Renal cortex interstitium (tissue), 11 donors: ENCODE results near the gene LETM1. TPM values are rescaled to one million over a fixed set of nuclear protein-coding genes. Genes with fewer than 3 reads are reported as not detected.

Experiments used
- DNase-seq, 11 donors: peaks; one replicate each; pipeline ENCODE4 v3.0.0-alpha.2; 2013; ENCODE audit warnings: low read depth in 9 of 11, low spot score in 4 of 11; ENCODE audit errors: extremely low read depth in 1 of 11
- polyA plus RNA-seq, 3 donors: library from polyadenylated mRNA; unstranded; fragments of 120-200 nt; gene quantifications; one replicate each; pipeline ENCODE4 v1.2.1, GENCODE V29; 2013; ENCODE audit not compliant: insufficient read length in 3 of 3

Gene LETM1
- polyA plus RNA-seq, 3 donors = 21.5 to 28.7 (median 25.7) TPM

DNA sequence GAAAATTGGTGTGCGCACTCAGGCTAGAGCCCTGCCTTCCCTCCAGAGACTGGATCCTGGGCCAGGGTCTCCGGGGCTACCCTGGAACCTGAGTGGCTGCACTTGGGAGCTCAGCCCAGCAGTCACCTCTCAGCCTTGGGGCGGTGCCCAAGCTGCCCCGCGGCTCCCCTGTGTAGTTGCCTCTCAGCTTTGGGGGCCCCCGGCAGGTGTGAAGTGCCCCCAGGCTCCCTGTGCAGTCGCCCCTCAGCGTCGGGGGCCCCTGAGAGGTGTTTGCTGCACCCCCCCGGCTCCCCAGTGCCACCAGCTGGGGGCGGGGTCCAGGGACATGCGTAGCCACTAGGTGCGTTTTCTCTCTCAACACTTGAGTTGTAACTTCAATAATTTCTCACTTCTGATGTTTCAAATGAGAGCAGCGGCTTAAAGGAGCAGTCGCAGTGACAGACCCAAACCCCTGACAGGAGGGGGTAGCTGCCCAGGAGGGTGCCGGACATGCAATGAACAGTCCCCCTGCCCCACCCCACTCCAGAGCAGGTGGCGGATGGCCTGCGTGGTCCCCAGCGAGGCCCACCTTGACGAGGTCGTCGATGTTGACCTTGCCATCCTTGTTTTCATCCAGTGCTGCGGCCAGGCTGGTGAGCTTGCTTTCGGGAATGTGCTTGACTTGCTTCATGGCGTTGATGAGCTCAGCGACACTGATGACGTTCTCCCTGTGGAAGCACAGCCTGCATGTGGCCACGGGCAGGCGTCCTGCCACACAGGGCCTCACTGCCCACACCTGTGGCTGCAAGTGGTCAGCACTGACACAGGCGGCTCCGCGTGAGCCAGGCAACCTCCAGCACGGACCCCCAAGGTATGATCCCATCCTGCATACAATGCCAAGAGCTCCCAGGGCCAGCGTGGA lies 40.6 kb downstream of the LETM1 start:
- no peak for DNase-seq

DNA sequence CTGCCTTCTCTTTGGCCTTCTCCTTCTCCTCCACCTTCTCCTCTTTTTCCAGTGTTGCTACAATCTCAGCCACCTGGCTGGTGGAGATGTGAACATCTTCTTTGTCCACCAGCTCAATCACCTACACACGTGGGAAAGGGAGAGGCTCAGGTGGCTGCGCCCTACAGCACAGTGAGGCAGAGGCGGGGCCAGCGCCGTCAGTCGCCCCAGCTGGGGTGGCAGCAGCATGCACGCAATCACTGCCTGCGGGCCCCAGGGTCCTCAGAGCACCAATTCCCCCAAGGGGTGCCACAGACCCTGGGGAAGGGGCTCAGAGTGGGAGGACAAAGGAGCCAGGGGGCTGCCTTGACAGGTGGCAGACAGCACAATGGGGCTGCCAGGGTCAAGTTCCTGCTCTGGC lies 41.5 kb downstream of the LETM1 start:
- no peak for DNase-seq

DNA sequence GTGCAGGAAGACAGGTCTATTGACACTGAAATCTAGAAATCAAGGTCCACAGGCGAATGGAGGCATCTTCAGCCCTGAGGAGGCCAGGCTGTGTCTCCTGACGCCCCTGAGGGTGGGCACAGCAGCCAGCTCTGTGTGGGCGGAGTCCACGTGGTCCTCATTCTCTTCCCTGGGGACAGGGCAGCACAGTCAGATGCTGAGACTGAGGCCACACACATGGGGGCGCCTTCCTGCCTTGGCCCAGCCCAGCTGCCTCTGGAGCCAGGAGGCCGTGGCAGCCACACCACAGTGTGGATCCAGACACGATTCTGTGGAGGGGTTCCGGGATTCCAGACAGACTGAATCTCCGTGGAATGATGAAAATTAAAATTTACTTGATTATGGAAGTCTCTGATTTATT lies 42.0 kb downstream of the LETM1 start:
- DNase-seq = no peak

DNA sequence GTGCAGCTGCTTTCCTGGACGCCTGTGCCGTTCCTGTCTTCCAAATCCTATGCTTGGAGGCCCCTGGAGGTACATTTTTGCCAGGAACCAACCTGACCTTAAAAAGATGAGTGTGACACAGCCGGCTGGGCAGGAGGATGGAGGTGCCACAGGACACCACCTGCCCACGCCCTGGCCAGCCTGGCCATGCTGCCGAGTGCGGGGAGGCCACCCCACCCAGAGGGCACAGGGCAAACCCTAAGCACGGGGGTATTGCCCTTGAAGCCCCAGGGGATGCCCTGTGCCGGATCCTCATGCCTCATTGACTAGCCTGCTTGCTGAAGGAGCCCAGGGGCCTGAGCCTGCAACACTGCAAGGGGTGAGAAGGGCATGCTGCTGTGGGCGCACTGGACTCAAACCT lies 42.7 kb downstream of the LETM1 start:
- no peak for DNase-seq

DNA sequence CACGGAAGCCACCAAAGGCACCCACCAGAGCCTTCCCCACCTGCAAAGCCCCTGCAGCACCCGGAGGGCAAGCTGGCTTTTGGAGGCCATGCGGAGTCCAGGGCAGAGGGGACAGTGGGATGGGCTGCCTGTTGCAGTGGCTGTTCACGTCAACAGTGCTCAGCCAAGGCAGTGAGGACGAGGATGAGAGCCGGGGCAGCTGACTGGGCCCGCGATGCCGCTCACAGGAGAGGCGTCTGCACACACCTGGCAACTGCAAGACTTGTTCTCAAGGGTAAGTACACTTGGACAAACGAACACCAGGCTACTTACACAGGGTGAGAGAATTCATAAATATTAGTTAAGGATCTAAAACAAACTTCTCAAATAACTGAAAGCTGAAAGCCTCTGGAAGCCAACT lies 43.2 kb downstream of the LETM1 start:
- DNase-seq = no peak

DNA sequence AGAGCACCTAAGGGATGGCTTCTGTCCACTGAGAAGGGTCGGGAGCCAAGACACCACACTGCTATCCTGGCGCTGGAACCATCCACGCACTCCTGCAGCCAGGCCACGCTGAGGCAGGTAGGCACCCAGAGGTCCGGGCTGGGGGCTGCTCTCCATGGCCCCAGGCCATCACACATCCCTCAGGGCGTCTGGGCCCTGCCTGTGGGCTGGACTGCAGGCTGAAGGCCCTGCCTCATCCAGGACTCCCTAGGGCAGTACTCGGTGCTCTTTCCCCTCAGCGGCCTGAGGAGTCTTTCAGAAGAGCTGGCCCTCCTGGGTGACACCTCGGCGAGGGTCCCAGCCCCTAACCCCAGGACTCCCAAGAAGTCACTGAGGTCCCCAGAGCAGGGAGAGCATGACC lies 45.2 kb downstream of the LETM1 start:
- no peak for DNase-seq

DNA sequence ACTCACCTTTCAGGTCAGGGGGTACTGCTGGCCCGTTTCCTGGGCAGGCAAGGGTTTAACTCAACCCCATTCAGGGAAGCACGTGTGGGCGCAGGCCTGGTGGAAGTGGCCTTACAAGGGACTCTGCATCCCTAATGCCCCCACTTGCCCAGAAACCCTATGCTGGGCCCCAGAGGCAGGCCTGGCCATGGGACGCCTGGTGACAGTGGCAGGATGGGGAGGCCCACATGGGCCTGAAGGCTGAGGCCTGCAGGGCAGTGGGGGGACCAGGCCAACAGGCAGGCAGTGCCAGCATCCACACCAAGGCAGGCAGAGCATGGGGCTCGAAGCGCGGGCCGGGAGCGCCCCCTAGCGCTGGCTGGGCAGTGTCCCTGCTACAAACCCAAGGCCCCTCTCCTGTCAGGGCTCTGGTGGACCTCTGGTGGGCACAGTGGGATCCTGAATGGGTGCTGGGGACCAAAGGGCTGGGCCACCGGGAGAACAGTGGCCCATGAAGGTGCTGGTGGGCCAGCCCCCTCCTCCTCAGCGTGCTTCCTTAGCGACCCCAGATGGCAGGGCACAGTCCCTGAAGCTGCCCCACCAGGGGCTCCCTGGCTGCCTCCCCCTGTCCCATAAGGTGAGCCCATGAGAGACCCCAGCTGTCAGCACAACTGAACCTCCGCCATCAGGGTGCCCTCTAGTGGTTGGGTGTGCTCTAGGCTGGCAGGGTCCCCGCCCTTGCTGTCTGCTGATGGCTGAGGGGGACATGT lies 46.0 kb downstream of the LETM1 start:
- peak in 7 of 11 donors; percentile 47 to 62 (median 59) for DNase-seq

DNA sequence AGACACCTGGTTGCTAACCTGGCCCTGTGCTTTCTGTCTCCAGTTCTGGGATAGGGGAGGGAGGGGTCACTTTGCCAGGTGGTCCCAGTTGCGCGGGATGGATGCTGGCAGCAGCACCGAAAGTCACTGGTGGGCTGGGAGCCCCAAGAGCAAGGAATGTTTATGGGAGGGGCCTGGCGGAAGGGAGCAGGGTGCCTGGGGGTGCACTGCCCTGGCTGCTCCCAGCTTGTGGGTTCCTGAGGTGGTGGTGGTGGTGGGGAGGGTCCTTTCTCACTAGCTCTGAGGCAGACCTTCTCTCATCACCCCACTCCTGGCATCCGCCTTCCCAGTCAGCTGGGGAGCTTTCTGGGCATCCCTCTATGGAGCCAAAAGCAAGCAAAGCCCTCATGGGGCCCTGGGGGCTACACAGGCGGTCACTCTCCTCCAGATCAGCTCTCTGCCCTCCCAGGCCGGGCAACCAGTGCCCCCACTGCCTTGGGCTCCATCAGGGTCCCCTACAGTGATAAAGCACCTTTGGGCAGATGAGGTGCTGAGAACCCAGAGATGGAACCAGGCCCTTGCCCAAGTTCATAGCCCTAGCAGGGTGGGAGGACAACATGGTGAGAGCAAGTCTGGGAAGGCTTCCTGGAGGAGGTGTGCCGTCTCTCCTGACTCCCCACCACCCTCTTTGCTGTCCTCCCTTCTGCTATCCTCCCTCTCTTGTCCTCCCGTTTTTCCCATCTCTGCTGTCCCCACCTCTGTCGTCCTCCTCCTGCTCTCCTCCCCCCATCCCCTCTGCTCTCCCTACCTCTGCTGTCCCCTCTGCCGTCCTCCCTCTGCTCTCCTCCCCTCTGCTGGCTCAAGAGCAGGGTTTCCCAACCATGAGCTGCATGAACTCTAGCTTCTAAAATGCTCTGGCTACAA lies 46.9 kb downstream of the LETM1 start:
- DNase-seq = no peak

DNA sequence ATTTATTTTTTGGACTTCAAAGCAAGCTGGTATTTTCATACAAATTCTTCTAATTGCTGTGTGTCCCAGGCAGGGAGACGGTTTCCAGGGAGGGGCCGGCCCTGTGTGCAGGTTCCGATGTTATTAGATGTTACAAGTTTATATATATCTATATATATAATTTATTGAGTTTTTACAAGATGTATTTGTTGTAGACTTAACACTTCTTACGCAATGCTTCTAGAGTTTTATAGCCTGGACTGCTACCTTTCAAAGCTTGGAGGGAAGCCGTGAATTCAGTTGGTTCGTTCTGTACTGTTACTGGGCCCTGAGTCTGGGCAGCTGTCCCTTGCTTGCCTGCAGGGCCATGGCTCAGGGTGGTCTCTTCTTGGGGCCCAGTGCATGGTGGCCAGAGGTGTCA lies 47.6 kb downstream of the LETM1 start:
- no peak for DNase-seq

GRCh38 chr4:1807332-1807777 lies 48.6 kb downstream of the LETM1 start:
- no peak for DNase-seq

GRCh38 chr4:1806596-1807331 lies 49.2 kb downstream of the LETM1 start:
- DNase-seq = no peak

DNA sequence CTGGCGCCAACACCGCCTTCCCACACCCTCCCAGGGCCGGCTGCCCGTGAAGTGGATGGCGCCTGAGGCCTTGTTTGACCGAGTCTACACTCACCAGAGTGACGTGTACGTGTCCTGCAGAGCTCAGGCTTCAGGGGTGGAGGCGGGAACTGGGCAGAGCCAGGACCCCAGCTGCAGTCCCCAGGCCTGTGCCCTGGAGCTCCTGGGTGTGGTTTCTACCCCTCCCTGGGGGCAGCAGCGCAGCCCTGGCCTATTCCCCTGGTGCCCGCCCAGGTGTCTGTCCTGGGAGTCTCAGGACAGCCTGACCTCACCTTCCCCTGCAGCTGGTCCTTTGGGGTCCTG lies 49.8 kb downstream of the LETM1 start:
- DNase-seq = no peak

- no peak for DNase-seq
These were observed 50.3 kb downstream of the LETM1 start for GRCh38 chr4:1805493-1806222.

GRCh38 chr4:1804638-1805492 lies 51.1 kb downstream of the LETM1 start:
- no peak for DNase-seq

DNA sequence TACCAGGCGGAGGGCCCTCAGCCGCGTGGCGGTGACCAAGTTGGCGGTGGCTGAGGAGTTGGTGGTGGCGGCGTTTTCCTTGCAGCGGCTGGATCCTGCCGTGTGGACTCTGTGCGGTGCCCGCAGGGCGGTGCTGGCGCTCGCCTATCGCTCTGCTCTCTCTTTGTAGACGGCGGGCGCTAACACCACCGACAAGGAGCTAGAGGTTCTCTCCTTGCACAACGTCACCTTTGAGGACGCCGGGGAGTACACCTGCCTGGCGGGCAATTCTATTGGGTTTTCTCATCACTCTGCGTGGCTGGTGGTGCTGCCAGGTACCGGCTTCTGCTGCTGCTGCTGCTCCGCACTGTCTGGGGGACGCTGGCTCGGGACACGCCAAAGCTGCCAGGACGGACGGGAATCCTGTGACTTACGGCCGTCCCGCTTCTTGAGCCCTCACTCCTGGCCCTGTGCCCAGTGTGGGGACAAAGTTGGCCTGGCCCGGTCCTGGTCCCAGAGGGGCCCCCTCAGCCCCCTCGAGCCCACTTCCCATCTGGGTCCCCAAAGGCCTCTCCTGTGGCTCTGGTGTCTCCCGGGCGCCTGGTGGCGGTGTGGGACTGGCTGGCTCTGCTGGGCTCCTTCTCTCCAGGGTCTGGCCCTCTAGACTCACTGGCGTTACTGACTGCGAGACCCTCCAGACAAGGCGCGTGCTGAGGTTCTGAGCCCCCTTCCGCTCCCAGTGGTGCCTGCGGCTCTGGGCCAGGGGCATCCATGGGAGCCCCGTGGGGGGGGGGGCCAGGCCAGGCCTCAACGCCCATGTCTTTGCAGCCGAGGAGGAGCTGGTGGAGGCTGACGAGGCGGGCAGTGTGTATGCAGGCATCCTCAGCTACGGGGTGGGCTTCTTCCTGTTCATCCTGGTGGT lies 52.2 kb downstream of the LETM1 start:
- DNase-seq = no peak
